Metanephros (tissue), 1 donor: ENCODE results near the gene C6orf62. TPM values are rescaled to one million over a fixed set of nuclear protein-coding genes. Genes with fewer than 3 reads are reported as not detected.

Experiments used
- total RNA-seq: library from RNA; depleted of rRNA; stranded (reverse); fragments of >200 nt; gene quantifications from one replicate; pipeline ENCODE4 v1.2.3, GENCODE V29; 2014

C6orf62 gene
- 78.2 TPM for total RNA-seq

GRCh38 chr6:24719125-24719971 is at the start of gene C6orf62:
Gene C6orf62, minus strand, starts transcription at chr6:24719154. Its CDS starts 486 bp downstream, at chr6:24718668.

GRCh38 chr6:24666641-24667377 is 52.1 kb downstream of the C6orf62 start, which contains the start of the genes ACOT13 and TDP2:
Gene ACOT13, plus strand, starts transcription at chr6:24667077. Its CDS starts 187 bp downstream, at chr6:24667264.
Gene TDP2, minus strand, starts transcription at chr6:24666899. Its CDS starts 37 bp downstream, at chr6:24666862.

Other genes with a start within 250 kb of the C6orf62 start
- gene GPLD1, start 229.6 kb downstream of the C6orf62 start, total RNA-seq, result 3.9 TPM
- gene ALDH5A1, start 224.2 kb downstream of the C6orf62 start, total RNA-seq, result 21.0 TPM
- 0.29 TPM for gene KIAA0319, start 73.0 kb downstream of the C6orf62 start, total RNA-seq
- gene TDP2, start 52.3 kb downstream of the C6orf62 start, total RNA-seq, result 38.9 TPM
- gene ACOT13, start 52.1 kb downstream of the C6orf62 start, total RNA-seq, result 7.5 TPM
- gene GMNN, start 55.8 kb upstream of the C6orf62 start, total RNA-seq, result 31.7 TPM
- not detected for gene ARMH2, start 79.8 kb upstream of the C6orf62 start, total RNA-seq
- 18.2 TPM for gene RIPOR2, start 216.8 kb upstream of the C6orf62 start, total RNA-seq